NCI-H2227 treated with DMSO at 0.1 percent for 48 hours (cell line): ENCODE results near the gene CBFA2T3.

Source experiments
- DNase-seq: peaks from one replicate; lab custom pipeline; 2025; lab: John Stamatoyannopoulos, UW

Gene CBFA2T3

GRCh38 chr16:88938777-88939244, 38.2 kb downstream of the CBFA2T3 start:
- DNase-seq, result no peak

GRCh38 chr16:88938119-88938776, 38.8 kb downstream of the CBFA2T3 start:
- DNase-seq, result no peak

GRCh38 chr16:88937206-88937621, 39.8 kb downstream of the CBFA2T3 start:
- DNase-seq, result no peak

GRCh38 chr16:88936556-88937205, 40.3 kb downstream of the CBFA2T3 start:
- no peak for DNase-seq

- no peak for DNase-seq
Observed at GRCh38 chr16:88936008-88936555, 40.9 kb downstream of the CBFA2T3 start.

- DNase-seq, result no peak
Observed at GRCh38 chr16:88934066-88934667, 42.8 kb downstream of the CBFA2T3 start.

- DNase-seq, result no peak
Observed at GRCh38 chr16:88932929-88933328, 44.1 kb downstream of the CBFA2T3 start.

- DNase-seq, result no peak
Observed at GRCh38 chr16:88931936-88932335, 45.1 kb downstream of the CBFA2T3 start.

GRCh38 chr16:88931373-88931900, 45.6 kb downstream of the CBFA2T3 start:
- DNase-seq, result no peak

GRCh38 chr16:88930716-88931115, 46.3 kb downstream of the CBFA2T3 start:
- no peak for DNase-seq

GRCh38 chr16:88929091-88929445, 47.9 kb downstream of the CBFA2T3 start:
- DNase-seq, result no peak

- DNase-seq, result no peak
Observed at GRCh38 chr16:88928405-88929090, 48.5 kb downstream of the CBFA2T3 start.

GRCh38 chr16:88927661-88928060, 49.3 kb downstream of the CBFA2T3 start:
- DNase-seq, result no peak

- no peak for DNase-seq
Observed at GRCh38 chr16:88927010-88927409, 50.0 kb downstream of the CBFA2T3 start.

- no peak for DNase-seq
Observed at GRCh38 chr16:88926374-88926990, 50.5 kb downstream of the CBFA2T3 start.

GRCh38 chr16:88925540-88925887, 51.5 kb downstream of the CBFA2T3 start:
- DNase-seq, result no peak

- no peak for DNase-seq
Observed at GRCh38 chr16:88924834-88925539, 52.0 kb downstream of the CBFA2T3 start.

- no peak for DNase-seq
Observed at GRCh38 chr16:88923926-88924833, 52.8 kb downstream of the CBFA2T3 start.

GRCh38 chr16:88923450-88923849, 53.6 kb downstream of the CBFA2T3 start:
- no peak for DNase-seq

- DNase-seq, result no peak
Observed at GRCh38 chr16:88922826-88923410, 54.1 kb downstream of the CBFA2T3 start.
